IPS-18a (cell line): ENCODE results near the gene AGAP1.

Experiments
- H3K27ac ChIP-seq: one replicate; pipeline ENCODE4 v1.5.1; 2013; ENCODE audit warnings: low read length
- H3K27me3 ChIP-seq: one replicate; pipeline ENCODE4 v1.6.1; 2013; ENCODE audit warnings: mild to moderate bottlenecking, low read length; ENCODE audit not compliant: control insufficient read depth, insufficient read depth
- H3K36me3 ChIP-seq: one replicate; pipeline ENCODE4 v1.6.1; 2013; ENCODE audit warnings: low read depth, low read length; ENCODE audit not compliant: control insufficient read depth
- H3K4me1 ChIP-seq: one replicate; pipeline ENCODE4 v1.6.1; 2013; ENCODE audit warnings: low read depth, low read length; ENCODE audit not compliant: control insufficient read depth
- H3K4me3 ChIP-seq: one replicate; pipeline ENCODE4 v1.5.1; 2013; ENCODE audit warnings: low read length
- H3K9ac ChIP-seq: one replicate; pipeline ENCODE4 v1.6.1; 2013; ENCODE audit warnings: mild to moderate bottlenecking, low read length, moderate library complexity
- H3K9me3 ChIP-seq: one replicate; pipeline ENCODE4 v1.6.1; 2013; ENCODE audit warnings: low read depth, low read length; ENCODE audit not compliant: control insufficient read depth

The AGAP1 gene

GRCh38 chr2:235992024-235992423, 498.2 kb downstream of the AGAP1 start:
- Histone ChIP-seq H3K27me3 (no peaks in the 10 kb centered on the region), H3K36me3 (no peaks in the 10 kb centered on the region), H3K9me3 (no peaks in the 10 kb centered on the region), H3K4me1 (peaks cover 18% of the 10 kb centered on the region), H3K9ac (no peak overlapping the region), H3K27ac (no peak overlapping the region), H3K4me3 (no peak overlapping the region)

- Histone ChIP-seq H3K27ac (no peak overlapping the region), H3K9me3 (no peaks in the 10 kb centered on the region), H3K4me1 (peaks cover 7% of the 10 kb centered on the region), H3K9ac (no peak overlapping the region), H3K27me3 (no peaks in the 10 kb centered on the region), H3K4me3 (no peak overlapping the region), H3K36me3 (no peaks in the 10 kb centered on the region)
Observed at GRCh38 chr2:235996419-235996818, 502.6 kb downstream of the AGAP1 start.

- H3K4me1 ChIP-seq, result peaks cover 7% of the 10 kb centered on the region
- H3K27me3 ChIP-seq, result no peaks in the 10 kb centered on the region
- H3K9me3 ChIP-seq, result no peaks in the 10 kb centered on the region
- no peaks in the 10 kb centered on the region for H3K36me3 ChIP-seq
- no peak overlapping the region for H3K27ac ChIP-seq
- no peak overlapping the region for H3K4me3 ChIP-seq
- no peak overlapping the region for H3K9ac ChIP-seq
Observed at GRCh38 chr2:235999011-235999410, 505.2 kb downstream of the AGAP1 start.

- no peak overlapping the region for H3K4me3 ChIP-seq
- H3K9me3 ChIP-seq, result no peaks in the 10 kb centered on the region
- no peaks in the 10 kb centered on the region for H3K36me3 ChIP-seq
- no peaks in the 10 kb centered on the region for H3K27me3 ChIP-seq
- H3K9ac ChIP-seq, result no peak overlapping the region
- H3K27ac ChIP-seq, result no peak overlapping the region
- H3K4me1 ChIP-seq, result peaks cover 3% of the 10 kb centered on the region
Observed at GRCh38 chr2:236001166-236001828, 507.5 kb downstream of the AGAP1 start.

GRCh38 chr2:236001854-236002253, 508.0 kb downstream of the AGAP1 start:
- no peak overlapping the region for H3K27ac ChIP-seq
- no peaks in the 10 kb centered on the region for H3K9me3 ChIP-seq
- H3K4me1 ChIP-seq, result no peaks in the 10 kb centered on the region
- H3K9ac ChIP-seq, result no peak overlapping the region
- no peaks in the 10 kb centered on the region for H3K36me3 ChIP-seq
- no peaks in the 10 kb centered on the region for H3K27me3 ChIP-seq
- H3K4me3 ChIP-seq, result no peak overlapping the region

GRCh38 chr2:236008006-236008405, 514.2 kb downstream of the AGAP1 start:
- no peak overlapping the region for H3K27ac ChIP-seq
- H3K27me3 ChIP-seq, result peaks cover under 1% of the 10 kb centered on the region
- H3K4me1 ChIP-seq, result peaks cover 12% of the 10 kb centered on the region
- no peak overlapping the region for H3K4me3 ChIP-seq
- no peaks in the 10 kb centered on the region for H3K36me3 ChIP-seq
- no peaks in the 10 kb centered on the region for H3K9me3 ChIP-seq
- H3K9ac ChIP-seq, result no peak overlapping the region

GRCh38 chr2:236008857-236009256, 515.0 kb downstream of the AGAP1 start:
- no peaks in the 10 kb centered on the region for H3K9me3 ChIP-seq
- no peak overlapping the region for H3K9ac ChIP-seq
- peaks cover 9% of the 10 kb centered on the region for H3K27me3 ChIP-seq
- no peak overlapping the region for H3K4me3 ChIP-seq
- H3K36me3 ChIP-seq, result no peaks in the 10 kb centered on the region
- H3K27ac ChIP-seq, result no peak overlapping the region
- H3K4me1 ChIP-seq, result peaks cover 21% of the 10 kb centered on the region

- Histone ChIP-seq H3K4me3 (no peak overlapping the region), H3K4me1 (peaks cover 43% of the 10 kb centered on the region)
Observed at GRCh38 chr2:236010920-236011685, 517.3 kb downstream of the AGAP1 start.

GRCh38 chr2:236012155-236012554, 518.3 kb downstream of the AGAP1 start:
- H3K4me3 ChIP-seq, result no peak overlapping the region
- peaks cover 49% of the 10 kb centered on the region for H3K4me1 ChIP-seq
- no peak overlapping the region for H3K27ac ChIP-seq
- H3K36me3 ChIP-seq, result no peaks in the 10 kb centered on the region
- H3K27me3 ChIP-seq, result peaks cover 15% of the 10 kb centered on the region
- no peaks in the 10 kb centered on the region for H3K9me3 ChIP-seq
- no peak overlapping the region for H3K9ac ChIP-seq

More at GRCh38 chr2:236010920-236011685, 517.3 kb downstream of the AGAP1 start:
- peaks cover 15% of the 10 kb centered on the region for H3K27me3 ChIP-seq
- no peaks in the 10 kb centered on the region for H3K9me3 ChIP-seq
- no peak overlapping the region for H3K27ac ChIP-seq
- no peak overlapping the region for H3K9ac ChIP-seq
- H3K36me3 ChIP-seq, result no peaks in the 10 kb centered on the region

- Histone ChIP-seq H3K4me1 (peaks cover 49% of the 10 kb centered on the region), H3K9ac (no peak overlapping the region), H3K9me3 (no peaks in the 10 kb centered on the region), H3K36me3 (no peaks in the 10 kb centered on the region), H3K27ac (no peak overlapping the region), H3K27me3 (peaks cover 15% of the 10 kb centered on the region), H3K4me3 (peak overlapping the region; percentile 14)
Observed at GRCh38 chr2:236014408-236015131, 520.7 kb downstream of the AGAP1 start.

GRCh38 chr2:236015171-236015570, 521.3 kb downstream of the AGAP1 start:
- no peak overlapping the region for H3K9ac ChIP-seq
- H3K36me3 ChIP-seq, result no peaks in the 10 kb centered on the region
- no peaks in the 10 kb centered on the region for H3K9me3 ChIP-seq
- peaks cover 49% of the 10 kb centered on the region for H3K4me1 ChIP-seq
- peak overlapping the region; percentile 14 for H3K4me3 ChIP-seq
- H3K27ac ChIP-seq, result no peak overlapping the region
- H3K27me3 ChIP-seq, result peaks cover 15% of the 10 kb centered on the region
